AG04450 (cell line): ENCODE results near the gene SETD7. TPM values are rescaled to one million over a fixed set of nuclear protein-coding genes. Genes with fewer than 3 reads are reported as not detected.

Experiments used
- CTCF ChIA-PET: fragments of 300-600, 350-600 bp; formaldehyde crosslinking; extraction: SDS; loops from one replicate; lab custom pipeline; 2022; ENCODE audit warnings: antibody characterized with exemption, inconsistent platforms; lab: Charles Lee
- POLR2A ChIA-PET: fragments of 350-600 bp; formaldehyde crosslinking; extraction: SDS; loops from one replicate; lab custom pipeline; 2021; ENCODE audit warnings: antibody characterized with exemption, inconsistent platforms; lab: Yijun Ruan, JAX
- DNase-seq: peaks from one replicate; pipeline ENCODE4 v3.0.0-alpha.2; 2011; ENCODE audit warnings: low read depth, low spot score
- H3K27ac ChIP-seq: one replicate; pipeline ENCODE4 v1.5.1; 2012; ENCODE audit warnings: low read depth, low read length, control low read depth
- H3K27me3 ChIP-seq: one replicate; pipeline ENCODE4 v1.6.0; 2012; ENCODE audit warnings: low read length; ENCODE audit not compliant: control insufficient read depth, insufficient read depth
- H3K4me3 ChIP-seq: 2 replicates; pipeline ENCODE4 v1.5.1; 2011; ENCODE audit warnings: mild to moderate bottlenecking, low read depth, low read length, control low read depth
- H3K9me3 ChIP-seq: 2 replicates; pipeline ENCODE4 v1.5.1; 2012; ENCODE audit warnings: low read length; ENCODE audit not compliant: control insufficient read depth, insufficient read depth
- CTCF ChIP-seq: IDR thresholded peaks from 2 replicates; pipeline ENCODE4 v1.5.1; 2011; ENCODE audit warnings: low read depth, low read length, control low read depth, inconsistent platforms
- polyA plus RNA-seq: library from polyadenylated mRNA; depleted of rRNA; stranded (reverse); fragments of >200 nt; gene quantifications from 2 replicates; pipeline ENCODE4 v1.2.3, GENCODE V29; 2011

Gene SETD7
- polyA plus RNA-seq, 1 experiment: 21.5 TPM

- TF ChIP-seq CTCF: no peak
- no peak for DNase-seq
- Histone ChIP-seq H3K4me3 (no peak overlapping the region), H3K9me3 (no peaks in the 10 kb centered on the region), H3K27ac (no peak overlapping the region), H3K27me3 (no peaks in the 10 kb centered on the region)
- CTCF ChIA-PET: interaction anchor here (2.9 kb wide), 1 partner anchor 9 kb away, joined by 14 read pairs; no protein-coding TSS in a partner anchor
- POLR2A ChIA-PET: no interaction called here
These were observed 49.2 kb downstream of the SETD7 start for GRCh38 chr4:139506774-139507173.

- H3K27ac ChIP-seq: no peak overlapping the region
- CTCF ChIA-PET: no interaction called here
- no peak overlapping the region for H3K4me3 ChIP-seq
- no peak for TF ChIP-seq CTCF
- no peaks in the 10 kb centered on the region for H3K9me3 ChIP-seq
- DNase-seq: no peak
- POLR2A ChIA-PET: interaction anchor here (0.6 kb wide), 1 partner anchor 21 kb away, joined by 3 read pairs; no protein-coding TSS in a partner anchor
- no peaks in the 10 kb centered on the region for H3K27me3 ChIP-seq
These were observed 52.3 kb downstream of the SETD7 start for GRCh38 chr4:139503622-139504166.

- no peak for TF ChIP-seq CTCF
- DNase-seq: no peak
- H3K4me3 ChIP-seq: no peak overlapping the region
- CTCF ChIA-PET: interaction anchor here (0.9 to 1.0 kb wide), 2 partner anchors 150 to 154 kb away, joined by 3 to 4 read pairs; no protein-coding TSS in a partner anchor
- no peaks in the 10 kb centered on the region for H3K9me3 ChIP-seq
- H3K27me3 ChIP-seq: no peaks in the 10 kb centered on the region
- no peak overlapping the region for H3K27ac ChIP-seq
- POLR2A ChIA-PET: interaction anchor here (1.8 kb wide), 1 partner anchor 49 kb away, joined by 4 read pairs; the partner anchor contains the start of gene RAB33B
These were observed 53.8 kb downstream of the SETD7 start for GRCh38 chr4:139501927-139502899.

GRCh38 chr4:139501527-139501926, 54.5 kb downstream of the SETD7 start:
- no peak for TF ChIP-seq CTCF
- no peaks in the 10 kb centered on the region for H3K9me3 ChIP-seq
- no peak overlapping the region for H3K27ac ChIP-seq
- CTCF ChIA-PET: interaction anchor here (0.9 to 1.4 kb wide), 3 partner anchors 13 to 155 kb away, joined by 3 to 4 read pairs (median 3); no protein-coding TSS in a partner anchor
- no peaks in the 10 kb centered on the region for H3K27me3 ChIP-seq
- no peak overlapping the region for H3K4me3 ChIP-seq
- no peak for DNase-seq
- POLR2A ChIA-PET: interaction anchor here (0.7 to 1.8 kb wide), 2 partner anchors 48 to 59 kb away, joined by 4 to 5 read pairs; partner anchors contain the start of gene RAB33B
